Left forelimb (tissue), 1 donor: Measurements from ENCODE around the gene SKOR2.
"Not testable (repeated sequence)": the region's sequence is repeated elsewhere in the genome, so short reads cannot be mapped to it uniquely, and the experiment has no call there.

Source experiments
- DNase-seq: peaks from one replicate; pipeline ENCODE4 v3.0.0-alpha.2; 2018; ENCODE audit warnings: low spot score

SKOR2 gene

GRCh38 chr18:47203626-47204464 lies 47.6 kb downstream of the SKOR2 start:
- DNase-seq = no peak

- not testable (repeated sequence) for DNase-seq
Observed at GRCh38 chr18:47195961-47196360, 55.5 kb downstream of the SKOR2 start.

- DNase-seq = no peak
Observed at GRCh38 chr18:47191961-47192360, 59.5 kb downstream of the SKOR2 start.

GRCh38 chr18:47187721-47188120 lies 63.7 kb downstream of the SKOR2 start:
- no peak for DNase-seq

- DNase-seq = no peak
Observed at GRCh38 chr18:47184419-47185050, 66.9 kb downstream of the SKOR2 start.

- not testable (repeated sequence) for DNase-seq
Observed at GRCh38 chr18:47182156-47182555, 69.3 kb downstream of the SKOR2 start.

- no peak for DNase-seq
Observed at GRCh38 chr18:47180765-47181164, 70.7 kb downstream of the SKOR2 start.

- DNase-seq = no peak
Observed at GRCh38 chr18:47179520-47179919, 71.9 kb downstream of the SKOR2 start.

- peak; percentile 94 for DNase-seq
Observed at GRCh38 chr18:47175898-47176575, 75.4 kb downstream of the SKOR2 start, which contains the start of gene IER3IP1. IER3IP1 (minus strand) TSS chr18:47176364; CDS start chr18:47176277, 87 bp downstream.

- no peak for DNase-seq
Observed at GRCh38 chr18:47175283-47175897, 76.1 kb downstream of the SKOR2 start.

GRCh38 chr18:47174545-47175116 lies 76.8 kb downstream of the SKOR2 start:
- DNase-seq = no peak

GRCh38 chr18:47172476-47172875 lies 79.0 kb downstream of the SKOR2 start:
- DNase-seq = no peak

GRCh38 chr18:47168913-47169312 lies 82.5 kb downstream of the SKOR2 start:
- no peak for DNase-seq

GRCh38 chr18:47168509-47168908 lies 83.0 kb downstream of the SKOR2 start:
- no peak for DNase-seq

- DNase-seq = no peak
Observed at GRCh38 chr18:47166294-47166693, 85.2 kb downstream of the SKOR2 start.

- no peak for DNase-seq
Observed at GRCh38 chr18:47163241-47163640, 88.2 kb downstream of the SKOR2 start.

- DNase-seq = no peak
Observed at GRCh38 chr18:47160256-47160655, 91.2 kb downstream of the SKOR2 start.

GRCh38 chr18:47158404-47158803 lies 93.1 kb downstream of the SKOR2 start:
- DNase-seq = not testable (repeated sequence)
